Upper lobe of right lung (tissue), 1 donor: Measurements from ENCODE around the gene FRY. TPM values are rescaled to one million over a fixed set of nuclear protein-coding genes. Genes with fewer than 3 reads are reported as not detected.

Experiments used
- ATAC-seq: fragments of 200-7000 bp; cut with Tn5 transposase; one replicate; pipeline ENCODE4 v1.9.1; 2020; ENCODE audit warnings: mild to moderate bottlenecking, moderate library complexity
- DNase-seq: peaks from one replicate; pipeline ENCODE4 v3.0.0-alpha.2; 2020
- H3K27ac ChIP-seq: fragments of 200-600 bp; one replicate; pipeline ENCODE4 v1.8.0; 2022
- H3K27me3 ChIP-seq: fragments of 200-600 bp; one replicate; pipeline ENCODE4 v1.8.0; 2022; ENCODE audit warnings: mild to moderate bottlenecking
- H3K36me3 ChIP-seq: fragments of 200-600 bp; one replicate; pipeline ENCODE4 v1.8.0; 2022
- H3K4me1 ChIP-seq: fragments of 200-600 bp; one replicate; pipeline ENCODE4 v1.8.0; 2022
- H3K4me3 ChIP-seq: fragments of 200-600 bp; one replicate; pipeline ENCODE4 v1.8.0; 2022; ENCODE audit warnings: mild to moderate bottlenecking
- H3K9me3 ChIP-seq: fragments of 200-600 bp; one replicate; pipeline ENCODE4 v1.8.0; 2022
- intact Hi-C: fragments of 100-400 bp; cut with DNase I; formaldehyde crosslinking; loops from one replicate; pipeline ENCODE4 v1.11.0; 2022
- total RNA-seq: library from RNA; stranded (reverse); fragmentation: NEBNext Ultra II Directional; extraction: Animal tissue kit (Norgen Biotek cat#: 25700); gene quantifications from one replicate; pipeline ENCODE4 v1.2.1, GENCODE V29; 2021
- TF ChIP-seq, protein P1 (sequence below): fragments of 200-600 bp; IDR thresholded peaks from one replicate; pipeline ENCODE4 v1.8.0; 2022; ENCODE audit warnings: antibody characterized with exemption
- donor health status: DM: no; HTN: yes; CAD: no; lungs with severe emphysema.

The FRY gene
- total RNA-seq, 1 donor from 2014 or later = 76.6 TPM

GRCh38 chr13:32323912-32324311, 292.3 kb downstream of the FRY start:
- Histone ChIP-seq H3K27ac (no peak overlapping the region), H3K4me1 (no peaks in the 10 kb centered on the region), H3K4me3 (no peak overlapping the region), H3K9me3 (no peaks in the 10 kb centered on the region), H3K27me3 (no peaks in the 10 kb centered on the region), H3K36me3 (no peaks in the 10 kb centered on the region)
- DNase-seq (no peak), ATAC-seq (no peak)
- TF ChIP-seq, protein P1, sequence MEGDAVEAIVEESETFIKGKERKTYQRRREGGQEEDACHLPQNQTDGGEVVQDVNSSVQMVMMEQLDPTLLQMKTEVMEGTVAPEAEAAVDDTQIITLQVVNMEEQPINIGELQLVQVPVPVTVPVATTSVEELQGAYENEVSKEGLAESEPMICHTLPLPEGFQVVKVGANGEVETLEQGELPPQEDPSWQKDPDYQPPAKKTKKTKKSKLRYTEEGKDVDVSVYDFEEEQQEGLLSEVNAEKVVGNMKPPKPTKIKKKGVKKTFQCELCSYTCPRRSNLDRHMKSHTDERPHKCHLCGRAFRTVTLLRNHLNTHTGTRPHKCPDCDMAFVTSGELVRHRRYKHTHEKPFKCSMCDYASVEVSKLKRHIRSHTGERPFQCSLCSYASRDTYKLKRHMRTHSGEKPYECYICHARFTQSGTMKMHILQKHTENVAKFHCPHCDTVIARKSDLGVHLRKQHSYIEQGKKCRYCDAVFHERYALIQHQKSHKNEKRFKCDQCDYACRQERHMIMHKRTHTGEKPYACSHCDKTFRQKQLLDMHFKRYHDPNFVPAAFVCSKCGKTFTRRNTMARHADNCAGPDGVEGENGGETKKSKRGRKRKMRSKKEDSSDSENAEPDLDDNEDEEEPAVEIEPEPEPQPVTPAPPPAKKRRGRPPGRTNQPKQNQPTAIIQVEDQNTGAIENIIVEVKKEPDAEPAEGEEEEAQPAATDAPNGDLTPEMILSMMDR = no peak
- intact Hi-C loops = no loop called here

DNA sequence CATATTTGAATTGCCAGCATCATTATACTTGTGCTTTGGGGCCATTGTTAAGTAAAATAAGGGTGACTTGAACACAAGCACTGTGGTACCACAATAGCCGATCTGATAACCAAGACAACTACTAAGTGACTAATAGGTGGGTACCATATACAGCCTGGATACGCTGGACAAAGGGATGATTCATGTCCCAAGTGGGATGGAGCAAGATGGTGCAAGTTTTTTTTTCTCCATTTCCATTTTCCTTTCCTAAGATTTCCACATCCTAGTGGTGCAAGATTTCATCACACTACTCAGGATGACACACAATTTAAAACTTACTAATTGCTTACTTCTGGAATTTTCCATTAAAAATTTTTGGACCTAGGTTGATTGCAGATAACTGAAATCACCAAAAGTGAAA, 298.9 kb downstream of the FRY start:
- DNase-seq (no peak), ATAC-seq (no peak)
- no peak overlapping the region for H3K4me3 ChIP-seq
- intact Hi-C loops = no loop called here
- no peaks in the 10 kb centered on the region for H3K36me3 ChIP-seq
- H3K9me3 ChIP-seq = no peaks in the 10 kb centered on the region
- H3K4me1 ChIP-seq = no peaks in the 10 kb centered on the region
- no peak overlapping the region for H3K27ac ChIP-seq
- no peaks in the 10 kb centered on the region for H3K27me3 ChIP-seq
- TF ChIP-seq, protein P1 = no peak

- TF ChIP-seq, protein P1 = no peak
- H3K36me3 ChIP-seq = no peaks in the 10 kb centered on the region
- ATAC-seq (no peak), DNase-seq (no peak)
- intact Hi-C loops = no loop called here
- no peaks in the 10 kb centered on the region for H3K9me3 ChIP-seq
- no peak overlapping the region for H3K27ac ChIP-seq
- no peaks in the 10 kb centered on the region for H3K27me3 ChIP-seq
- H3K4me1 ChIP-seq = no peaks in the 10 kb centered on the region
- no peak overlapping the region for H3K4me3 ChIP-seq
Measured at GRCh38 chr13:32334671-32335070, 303.1 kb downstream of the FRY start.

DNA sequence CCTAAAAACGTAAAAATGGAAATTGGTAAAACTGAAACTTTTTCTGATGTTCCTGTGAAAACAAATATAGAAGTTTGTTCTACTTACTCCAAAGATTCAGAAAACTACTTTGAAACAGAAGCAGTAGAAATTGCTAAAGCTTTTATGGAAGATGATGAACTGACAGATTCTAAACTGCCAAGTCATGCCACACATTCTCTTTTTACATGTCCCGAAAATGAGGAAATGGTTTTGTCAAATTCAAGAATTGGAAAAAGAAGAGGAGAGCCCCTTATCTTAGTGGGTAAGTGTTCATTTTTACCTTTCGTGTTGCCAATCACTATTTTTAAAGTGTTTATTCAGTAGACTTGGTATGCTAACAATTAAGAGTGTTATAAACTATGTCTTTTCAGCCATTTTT, 309.3 kb downstream of the FRY start:
- TF ChIP-seq, protein P1 = no peak
- intact Hi-C loops = no loop called here

GRCh38 chr13:32347651-32348050, 316.1 kb downstream of the FRY start:
- H3K27ac ChIP-seq = no peak overlapping the region
- H3K27me3 ChIP-seq = no peaks in the 10 kb centered on the region
- TF ChIP-seq, protein P1 = no peak
- no peaks in the 10 kb centered on the region for H3K36me3 ChIP-seq
- H3K9me3 ChIP-seq = no peaks in the 10 kb centered on the region
- DNase-seq = no peak
- no peak for ATAC-seq
- no peaks in the 10 kb centered on the region for H3K4me1 ChIP-seq
- H3K4me3 ChIP-seq = no peak overlapping the region
- intact Hi-C loops = no loop called here

More for the DNA sequence above, 309.3 kb downstream of the FRY start:
- Histone ChIP-seq H3K9me3 (no peaks in the 10 kb centered on the region), H3K36me3 (no peaks in the 10 kb centered on the region), H3K4me3 (no peak overlapping the region), H3K27me3 (no peaks in the 10 kb centered on the region), H3K27ac (no peak overlapping the region), H3K4me1 (no peaks in the 10 kb centered on the region)
- DNase-seq (no peak), ATAC-seq (no peak)
